ENCODE data around the gene AFF1.
A peak's percentile ranks its signal among the peaks of the same experiment; 100 is the strongest.
"Not testable (repeated sequence)": the region's sequence is repeated elsewhere in the genome, so short reads cannot be mapped to it uniquely, and the experiment has no call there.

Gene AFF1

DNA sequence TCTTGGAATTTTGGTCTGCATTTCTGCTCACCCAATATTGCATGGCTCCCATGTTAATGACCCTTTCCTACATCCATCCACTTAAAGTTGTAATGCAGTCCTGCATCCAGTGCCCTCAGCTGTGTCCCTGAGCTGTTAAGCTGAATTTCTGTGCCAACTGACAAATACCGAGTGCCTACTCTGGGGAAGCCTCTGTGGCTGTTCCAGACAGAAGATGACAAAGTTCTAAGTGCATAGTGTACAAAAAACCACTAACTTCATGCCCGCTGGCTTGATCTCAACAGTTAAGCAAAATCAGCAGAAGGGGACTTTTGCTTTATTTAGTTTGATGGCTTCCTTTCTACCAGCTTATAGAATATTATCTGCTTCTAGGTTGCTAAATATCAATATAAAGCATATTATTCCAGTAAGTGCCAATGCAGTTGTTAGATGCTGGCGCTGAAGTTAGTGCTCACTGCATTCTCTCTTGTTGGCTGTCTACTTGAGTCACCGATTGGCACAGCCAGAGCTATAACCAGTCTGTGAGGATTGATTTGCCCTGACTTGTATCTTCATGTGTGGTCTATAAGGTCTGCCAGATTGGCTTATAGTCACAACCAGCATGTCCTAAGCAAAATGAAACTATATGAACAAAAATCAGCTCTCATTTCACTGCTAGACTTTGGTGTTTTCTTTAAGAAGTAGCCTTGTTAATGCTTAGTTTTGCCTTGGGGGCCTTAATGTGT, 186.7 kb downstream of the AFF1 start:
- DNase-seq, result no peak

DNA sequence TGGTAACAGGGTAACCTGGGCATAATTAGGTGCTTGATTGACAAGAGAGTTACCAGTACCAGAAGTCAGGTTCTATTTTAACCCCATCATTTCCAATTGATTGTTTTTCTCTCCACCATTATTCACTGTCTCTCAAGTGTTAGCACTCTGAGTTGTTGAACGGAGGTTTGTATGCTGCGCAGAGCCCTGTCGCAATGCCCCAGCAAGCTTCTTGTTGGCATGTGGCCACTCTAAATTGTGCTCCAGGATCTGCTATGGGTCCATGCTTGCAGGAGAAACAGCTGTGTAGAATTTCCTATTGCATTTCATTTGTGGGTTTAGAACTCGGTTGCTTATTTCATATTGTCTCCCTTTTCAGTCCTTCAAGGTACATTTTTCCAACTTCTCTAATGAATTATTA, 187.4 kb downstream of the AFF1 start:
- no peak for DNase-seq

DNA sequence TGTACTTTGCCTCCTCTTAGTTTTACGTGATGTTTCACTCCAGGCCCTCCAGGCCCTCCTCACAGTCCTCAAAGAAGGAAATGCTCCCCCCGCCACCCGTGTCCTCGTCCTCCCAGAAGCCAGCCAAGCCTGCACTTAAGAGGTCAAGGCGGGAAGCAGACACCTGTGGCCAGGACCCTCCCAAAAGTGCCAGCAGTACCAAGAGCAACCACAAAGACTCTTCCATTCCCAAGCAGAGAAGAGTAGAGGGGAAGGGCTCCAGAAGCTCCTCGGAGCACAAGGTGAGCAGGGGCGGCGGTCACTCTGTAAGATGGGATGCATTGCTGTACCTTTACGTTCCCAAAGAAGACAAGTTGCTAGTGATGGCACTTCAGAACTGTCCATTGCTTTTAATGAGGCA, 191.2 kb downstream of the AFF1 start:
- DNase-seq, result no peak

GRCh38 chr4:87128006-87128705, 193.3 kb downstream of the AFF1 start:
- no peak for DNase-seq

DNA sequence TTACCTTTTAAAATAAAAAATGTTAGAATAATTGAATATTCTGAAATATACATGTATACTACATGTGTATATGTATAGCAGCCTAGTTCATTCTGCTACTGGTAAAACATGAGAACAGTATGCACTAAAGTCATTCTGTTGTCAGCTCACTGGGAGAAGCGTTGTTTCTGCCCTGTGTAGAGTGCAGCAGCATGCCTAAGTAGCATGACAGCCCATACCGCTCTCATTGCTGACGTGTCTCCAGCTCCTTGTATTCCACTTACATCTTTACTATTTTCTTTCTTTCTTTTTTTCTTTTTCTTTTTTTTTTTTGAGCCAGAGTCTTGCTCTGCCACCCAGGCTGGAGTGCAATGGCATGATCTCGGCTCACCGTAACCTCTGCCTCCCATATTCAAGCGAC, 194.9 kb downstream of the AFF1 start:
- DNase-seq, result no peak

DNA sequence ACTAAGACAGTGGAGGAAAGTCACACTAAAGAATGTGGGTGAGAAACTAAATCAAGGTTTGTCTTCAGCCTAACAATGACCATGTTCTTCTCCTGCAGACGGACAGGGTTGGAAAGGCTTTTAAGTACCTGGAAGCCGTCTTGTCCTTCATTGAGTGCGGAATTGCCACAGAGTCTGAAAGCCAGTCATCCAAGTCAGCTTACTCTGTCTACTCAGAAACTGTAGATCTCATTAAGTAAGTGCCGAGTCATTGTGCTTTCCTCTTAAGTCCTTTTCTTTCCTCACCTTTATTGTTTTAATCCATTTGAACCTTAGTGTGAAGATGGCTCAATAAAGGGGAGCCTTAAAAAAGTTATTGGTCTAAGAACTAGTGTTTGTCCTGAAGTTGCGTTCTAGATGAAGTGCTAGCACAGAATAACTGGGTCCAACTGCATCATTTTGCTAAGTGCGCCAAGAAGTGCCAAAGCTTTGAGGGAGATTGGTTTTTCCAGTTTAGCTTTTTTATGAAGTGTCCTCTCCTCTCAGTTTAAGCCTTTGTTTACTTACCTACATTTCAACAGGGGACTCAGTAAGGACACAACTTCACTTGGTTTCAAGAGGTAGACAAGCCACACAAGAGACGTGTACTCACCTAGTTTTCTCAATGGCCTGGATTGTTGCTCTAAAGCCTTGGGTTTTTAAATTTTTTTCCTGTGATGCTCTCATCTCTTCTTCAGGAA, 196.3 kb downstream of the AFF1 start:
- DNase-seq, result no peak

- DNase-seq, result no peak
Measured at GRCh38 chr4:87132035-87132434, 197.2 kb downstream of the AFF1 start.

- no peak for DNase-seq
Measured at GRCh38 chr4:87133183-87133582, 198.4 kb downstream of the AFF1 start.

GRCh38 chr4:87134122-87134521, 199.3 kb downstream of the AFF1 start:
- no peak for DNase-seq

DNA sequence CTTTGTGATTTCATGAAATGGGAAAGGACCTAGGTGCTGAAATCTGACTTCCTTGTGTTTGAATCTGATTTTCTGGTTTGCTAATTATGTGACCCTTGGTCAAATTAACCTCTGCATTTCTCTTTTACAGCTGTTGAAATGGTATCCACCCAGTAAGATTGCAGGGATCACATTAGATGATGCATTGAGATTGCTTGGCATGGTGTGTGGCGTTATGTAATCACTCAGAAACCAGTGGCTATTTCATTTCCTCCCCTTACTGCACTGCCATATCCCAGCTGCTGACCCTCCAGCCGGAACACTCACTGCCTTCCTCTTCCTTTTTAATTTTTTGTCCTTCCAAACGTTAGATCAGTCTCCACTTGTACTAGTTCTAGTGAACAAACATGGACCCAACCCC, 206.6 kb downstream of the AFF1 start:
- DNase-seq, result no peak

DNA sequence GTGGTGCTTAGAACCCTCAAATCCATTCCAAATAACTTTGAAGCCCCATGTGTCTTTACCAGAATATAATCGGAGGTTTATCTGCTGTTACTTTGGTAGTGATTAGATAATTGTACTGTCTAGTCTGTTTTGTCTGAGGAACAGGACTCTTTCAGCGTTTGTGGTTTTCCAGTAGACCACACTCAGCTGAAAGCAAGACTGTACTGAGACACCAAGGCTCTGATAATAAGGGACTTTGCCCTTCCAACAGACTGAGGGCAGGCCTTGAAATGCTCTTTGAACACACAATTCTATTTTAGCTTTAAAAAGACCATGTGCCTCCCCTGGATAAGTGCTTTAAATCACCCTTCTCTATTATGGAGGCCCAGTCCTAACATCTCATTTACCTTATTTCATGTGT, 209.5 kb downstream of the AFF1 start:
- DNase-seq, result no peak

GRCh38 chr4:87145934-87146333, 211.1 kb downstream of the AFF1 start:
- DNase-seq, result not testable (repeated sequence)

GRCh38 chr4:87147116-87147515, 212.3 kb downstream of the AFF1 start:
- DNase-seq, result no peak

DNA sequence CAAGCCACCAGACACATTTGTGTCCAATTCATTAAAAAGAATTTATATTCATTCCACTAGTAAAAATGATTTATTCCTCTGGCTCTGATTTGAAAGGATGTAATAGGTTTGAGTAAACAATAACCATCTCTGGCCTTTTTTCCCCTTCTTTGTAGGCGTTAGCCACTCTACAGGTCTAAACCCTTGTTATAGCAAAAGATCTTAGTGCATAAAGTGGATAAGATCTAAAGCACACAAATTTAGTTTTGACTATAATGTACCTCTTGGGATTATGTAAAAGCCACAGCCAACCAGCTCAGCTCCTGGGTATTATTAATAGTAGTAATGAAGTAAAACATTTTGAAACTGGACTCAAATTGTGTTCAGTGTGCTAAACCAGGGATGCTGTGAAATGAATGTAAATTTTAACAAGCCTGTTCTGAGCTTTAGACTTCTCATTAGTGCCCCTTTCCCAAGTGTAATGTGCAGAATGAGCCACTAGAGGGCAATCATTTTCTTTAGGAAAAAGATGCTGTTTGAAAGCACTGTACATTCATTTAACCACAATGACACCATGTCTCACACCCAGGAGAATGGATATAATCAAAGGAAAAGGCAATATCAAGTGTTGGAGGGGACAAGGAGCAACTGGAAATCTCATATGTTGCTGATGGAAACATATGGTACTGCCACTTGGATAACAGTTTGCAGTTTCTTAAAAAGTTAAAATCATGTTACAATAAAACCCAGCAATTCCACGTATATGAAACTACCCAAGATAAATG, 215.9 kb downstream of the AFF1 start:
- peak; percentile 19 for DNase-seq

- no peak for DNase-seq
Measured at GRCh38 chr4:87151730-87152129, 216.9 kb downstream of the AFF1 start.

GRCh38 chr4:87152310-87153041, 217.7 kb downstream of the AFF1 start:
- DNase-seq, result no peak

- DNase-seq, result no peak
Measured at GRCh38 chr4:87153078-87153870, 218.5 kb downstream of the AFF1 start.

GRCh38 chr4:87165892-87166291, 231.1 kb downstream of the AFF1 start:
- no peak for DNase-seq

GRCh38 chr4:87166296-87166854, 231.6 kb downstream of the AFF1 start:
- no peak for DNase-seq

DNA sequence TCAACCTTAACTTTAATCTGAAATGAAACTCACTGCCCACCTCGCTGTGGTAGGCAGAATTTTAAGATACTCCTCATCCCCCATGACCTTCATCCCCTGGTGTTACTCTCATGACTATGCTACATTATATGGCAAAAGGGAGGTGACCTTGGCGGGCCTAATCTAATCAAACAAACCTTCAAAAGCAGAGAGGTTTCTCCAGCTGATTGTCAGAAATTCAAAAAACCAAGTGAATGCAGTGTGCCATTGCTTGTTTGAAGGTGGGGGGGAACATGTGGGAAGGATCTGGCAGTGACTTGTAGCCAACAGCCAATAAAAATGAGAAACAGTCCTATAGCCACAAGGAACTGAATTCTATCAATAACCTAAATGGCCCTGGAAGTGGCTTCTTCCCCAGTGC, 237.1 kb downstream of the AFF1 start:
- no peak for DNase-seq

- DNase-seq, result no peak
Measured at GRCh38 chr4:87174672-87175071, 239.9 kb downstream of the AFF1 start.

All from activated naive CD4-positive, alpha-beta T cell treated with anti-CD3 and anti-CD28 coated beads, Interleukin-2, amount 50 U/mL, for 16 hours (primary cell).